ENCODE measurements around the gene GLDN.

GRCh38 chr15:51313644-51314280 is 27.7 kb upstream of the GLDN start:
- TF ChIP-seq CTCF (conservative IDR thresholded peaks at IDR 0.05; ENCODE audit: low read depth in 2 of 2), result no peak
- no peak for TF ChIP-seq NANOG (IDR thresholded peaks at IDR 0.05; ENCODE audit: borderline replicate concordance)
- TF ChIP-seq REST (IDR thresholded peaks at IDR 0.05; ENCODE audit: unreplicated experiment), result no peak

Data from GM23338 (cell line).